ENCODE data around the gene SPOCK1.

SPOCK1 gene

DNA sequence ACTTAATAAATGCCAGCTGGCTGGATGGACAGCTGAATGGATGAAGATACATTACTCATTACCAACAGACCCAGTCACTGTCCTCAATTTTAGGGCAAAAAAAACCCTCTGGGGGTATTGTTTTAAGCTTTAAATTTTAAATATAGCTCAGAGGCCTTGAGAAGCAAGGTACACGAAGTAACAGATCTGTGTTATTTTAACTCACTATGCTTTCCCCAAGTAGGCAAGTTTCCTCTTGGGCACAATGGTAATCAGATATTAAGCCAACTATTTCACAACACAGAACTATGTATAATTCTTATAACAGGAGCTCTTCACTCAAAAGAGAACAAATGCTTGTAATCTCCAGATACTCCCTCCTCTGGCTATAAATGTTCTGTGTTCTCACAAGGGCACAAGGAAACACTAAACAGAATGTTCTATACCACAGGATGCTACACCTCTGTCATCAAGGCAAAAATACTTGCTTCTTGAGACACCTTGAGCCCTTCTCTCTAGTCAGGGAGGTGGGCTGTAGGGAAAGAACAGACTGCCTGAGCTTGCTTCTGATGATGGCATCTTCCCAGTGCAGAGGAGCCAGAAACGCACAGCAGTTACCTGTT lies 443.8 kb downstream of the SPOCK1 start:
- Mint-ChIP-seq H3K27ac (no peak overlapping the region), H3K36me3 (ENCODE audit: low read depth) (no peaks in the 10 kb centered on the region), H3K4me1 (no peaks in the 10 kb centered on the region)

DNA sequence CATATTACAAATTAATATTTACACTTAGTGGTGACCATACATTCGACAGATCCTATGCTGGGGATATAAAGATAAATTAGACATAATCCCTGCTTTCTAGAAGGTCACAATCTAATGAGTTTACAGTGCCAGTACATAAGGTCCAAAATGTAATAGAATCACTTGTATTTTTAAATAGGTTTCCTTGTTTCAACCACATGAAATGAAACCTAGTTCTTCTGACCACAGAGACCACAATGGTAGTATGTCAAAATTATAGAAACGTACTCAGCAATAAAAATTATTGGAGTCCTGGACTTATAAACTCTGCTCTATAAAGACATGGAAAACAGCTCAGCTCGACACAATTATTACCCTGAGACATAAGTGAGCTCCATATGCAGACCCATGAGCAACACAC lies 444.3 kb downstream of the SPOCK1 start:
- no peak for TF ChIP-seq CTCF (IDR thresholded peaks at IDR 0.05; ENCODE audit: unreplicated experiment in 3 of 3)
- no peak overlapping the region for H3K4me3 Mint-ChIP-seq
- H3K4me1 Mint-ChIP-seq: no peaks in the 10 kb centered on the region
- H3K36me3 Mint-ChIP-seq (ENCODE audit: low read depth): no peaks in the 10 kb centered on the region
- H3K9me3 Mint-ChIP-seq: no peaks in the 10 kb centered on the region
- no peak overlapping the region for H3K27ac Mint-ChIP-seq
- H3K27me3 Mint-ChIP-seq (ENCODE audit: low read depth): peaks cover 3% of the 10 kb centered on the region

More for the DNA sequence above, 443.8 kb downstream of the SPOCK1 start:
- no peaks in the 10 kb centered on the region for H3K9me3 Mint-ChIP-seq
- peaks cover 3% of the 10 kb centered on the region for H3K27me3 Mint-ChIP-seq (ENCODE audit: low read depth)
- no peak overlapping the region for H3K4me3 Mint-ChIP-seq
- TF ChIP-seq CTCF (IDR thresholded peaks at IDR 0.05; ENCODE audit: unreplicated experiment in 3 of 3): no peak

- H3K27me3 Mint-ChIP-seq (ENCODE audit: low read depth): peaks cover 3% of the 10 kb centered on the region
- TF ChIP-seq CTCF (IDR thresholded peaks at IDR 0.05; ENCODE audit: unreplicated experiment in 3 of 3): no peak
- no peaks in the 10 kb centered on the region for H3K9me3 Mint-ChIP-seq
- no peak overlapping the region for H3K27ac Mint-ChIP-seq
- no peak overlapping the region for H3K4me3 Mint-ChIP-seq
- no peaks in the 10 kb centered on the region for H3K36me3 Mint-ChIP-seq (ENCODE audit: low read depth)
- H3K4me1 Mint-ChIP-seq: no peaks in the 10 kb centered on the region
Measured at GRCh38 chr5:137054335-137054734, 444.8 kb downstream of the SPOCK1 start.

DNA sequence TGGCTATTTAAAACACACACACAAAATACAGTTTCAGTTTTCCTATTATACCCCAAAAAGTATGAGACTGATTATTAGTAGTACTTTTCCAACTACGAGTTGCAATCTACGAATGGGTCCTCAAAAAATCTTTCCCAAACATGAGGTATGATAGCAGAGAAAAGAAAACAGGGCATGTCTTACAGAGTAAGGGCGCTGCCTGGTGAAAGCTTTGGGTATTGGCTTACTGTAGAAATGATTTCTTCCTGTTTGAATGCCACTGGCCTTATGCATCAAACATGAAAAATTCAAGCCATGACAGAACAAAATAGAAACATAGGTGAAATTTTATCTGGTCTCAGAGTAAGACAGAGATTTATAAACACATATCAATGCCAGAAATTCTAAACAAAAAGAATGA lies 448.0 kb downstream of the SPOCK1 start:
- Mint-ChIP-seq H3K27ac (no peak overlapping the region), H3K36me3 (ENCODE audit: low read depth) (no peaks in the 10 kb centered on the region)

GRCh38 chr5:137040641-137041340 lies 458.3 kb downstream of the SPOCK1 start:
- Mint-ChIP-seq H3K9me3 (peaks cover 13% of the 10 kb centered on the region), H3K27ac (no peak overlapping the region), H3K27me3 (ENCODE audit: low read depth) (peaks cover 4% of the 10 kb centered on the region), H3K4me1 (no peaks in the 10 kb centered on the region), H3K4me3 (no peak overlapping the region), H3K36me3 (ENCODE audit: low read depth) (peaks cover 4% of the 10 kb centered on the region)
- TF ChIP-seq CTCF (IDR thresholded peaks at IDR 0.05; ENCODE audit: unreplicated experiment in 3 of 3): no peak

More for the DNA sequence above, 448.0 kb downstream of the SPOCK1 start:
- Mint-ChIP-seq H3K4me1 (no peaks in the 10 kb centered on the region), H3K4me3 (no peak overlapping the region), H3K27me3 (ENCODE audit: low read depth) (peaks cover 2% of the 10 kb centered on the region), H3K9me3 (no peaks in the 10 kb centered on the region)
- peak in 2 of 3 experiments; percentile 17 to 19 for TF ChIP-seq CTCF (IDR thresholded peaks at IDR 0.05; ENCODE audit: unreplicated experiment in 3 of 3)

- no peak overlapping the region for H3K4me3 Mint-ChIP-seq
- H3K27ac Mint-ChIP-seq: no peak overlapping the region
Measured at GRCh38 chr5:137040024-137040423, 459.1 kb downstream of the SPOCK1 start.

More at GRCh38 chr5:137040024-137040423, 459.1 kb downstream of the SPOCK1 start:
- Mint-ChIP-seq H3K36me3 (ENCODE audit: low read depth) (peaks cover 4% of the 10 kb centered on the region), H3K4me1 (no peaks in the 10 kb centered on the region), H3K27me3 (ENCODE audit: low read depth) (peaks cover 11% of the 10 kb centered on the region), H3K9me3 (peaks cover 13% of the 10 kb centered on the region)
- no peak for TF ChIP-seq CTCF (IDR thresholded peaks at IDR 0.05; ENCODE audit: unreplicated experiment in 3 of 3)
